ENCODE measurements around the gene THSD8.

- TF ChIP-seq CTCF (IDR thresholded peaks at IDR 0.05) (no peak), POLR2A (IDR thresholded peaks at IDR 0.05) (peak; percentile 35 to 87)
These were observed at the start of gene THSD8, which contains the start of gene PRDX2 for GRCh38 chr19:12801466-12802266.
